KMS-11 (cell line): ENCODE results near the gene GDNF.
"Not testable (repeated sequence)": the region's sequence is repeated elsewhere in the genome, so short reads cannot be mapped to it uniquely, and the experiment has no call there.

Experiments used
- H2AFZ ChIP-seq: fragments of 200-600 bp; sonication (generic); 2 replicates; pipeline ENCODE4 v1.6.1; 2016; ENCODE audit warnings: antibody characterized with exemption, mixed run types, low read depth
- H3K27ac ChIP-seq: fragments of 200-600 bp; sonication (generic); 2 replicates; pipeline ENCODE4 v1.6.1; 2016; ENCODE audit warnings: mild to moderate bottlenecking, mixed run types
- H3K27me3 ChIP-seq: fragments of 200-600 bp; sonication (generic); 2 replicates; pipeline ENCODE4 v1.6.1; 2017; ENCODE audit warnings: mild to moderate bottlenecking, low read depth, mixed run types, moderate library complexity; ENCODE audit not compliant: insufficient read depth
- H3K36me3 ChIP-seq: fragments of 200-600 bp; sonication (generic); 2 replicates; pipeline ENCODE4 v1.6.1; 2017; ENCODE audit warnings: mild to moderate bottlenecking, mixed run types; ENCODE audit not compliant: insufficient read depth
- H3K4me1 ChIP-seq: fragments of 200-600 bp; sonication (generic); 2 replicates; pipeline ENCODE4 v1.6.1; 2016; ENCODE audit warnings: mild to moderate bottlenecking, low read depth, mixed run types; ENCODE audit not compliant: poor library complexity, severe bottlenecking
- H3K4me2 ChIP-seq: fragments of 200-600 bp; sonication (generic); 2 replicates; pipeline ENCODE4 v1.7.0; 2016; ENCODE audit warnings: mild to moderate bottlenecking, mixed run types
- H3K4me3 ChIP-seq: fragments of 200-600 bp; sonication (generic); IDR thresholded peaks from 2 replicates; pipeline ENCODE4 v1.6.1; 2017; ENCODE audit warnings: low read depth, low read length, mixed read lengths; ENCODE audit not compliant: insufficient read depth
- H3K79me2 ChIP-seq: fragments of 200-600 bp; sonication (generic); 2 replicates; pipeline ENCODE4 v1.6.1; 2016; ENCODE audit warnings: low read depth, mixed run types; ENCODE audit not compliant: insufficient read depth
- H3K9ac ChIP-seq: fragments of 200-600 bp; sonication (generic); 2 replicates; pipeline ENCODE4 v1.6.1; 2016; ENCODE audit warnings: mild to moderate bottlenecking, mixed run types
- H4K20me1 ChIP-seq: fragments of 200-600 bp; sonication (generic); 2 replicates; pipeline ENCODE4 v1.6.1; 2016; ENCODE audit warnings: mild to moderate bottlenecking, mixed run types; ENCODE audit not compliant: insufficient read depth
- TF ChIP-seq, protein P1 (sequence below): fragments of 200-600 bp; sonication (generic); conservative IDR thresholded peaks from 2 replicates; pipeline ENCODE4 v1.6.1; 2017; ENCODE audit warnings: low read depth, mild to moderate bottlenecking, antibody characterized with exemption, low read length, moderate library complexity, mixed read lengths

The GDNF gene

DNA sequence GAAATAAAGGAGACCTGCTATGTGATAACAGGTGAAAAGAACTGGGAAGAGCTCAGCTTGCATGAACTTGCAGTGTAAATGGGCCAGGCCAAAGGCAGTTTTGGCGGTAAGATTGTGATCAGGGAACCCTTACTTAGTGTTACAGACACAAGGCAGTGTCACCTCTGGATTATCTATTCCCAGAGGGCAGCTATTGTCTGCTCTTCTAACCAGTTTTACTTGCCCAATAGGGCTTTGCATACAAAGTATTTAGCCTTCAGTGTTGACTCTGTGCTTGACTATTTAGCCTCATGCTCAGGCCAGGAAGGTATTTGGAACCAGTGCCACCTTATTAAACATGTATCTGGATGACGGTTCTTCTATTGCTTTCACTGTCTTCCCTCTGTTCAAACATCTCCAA is 38.3 kb downstream of the GDNF start:
- TF ChIP-seq, protein P1, sequence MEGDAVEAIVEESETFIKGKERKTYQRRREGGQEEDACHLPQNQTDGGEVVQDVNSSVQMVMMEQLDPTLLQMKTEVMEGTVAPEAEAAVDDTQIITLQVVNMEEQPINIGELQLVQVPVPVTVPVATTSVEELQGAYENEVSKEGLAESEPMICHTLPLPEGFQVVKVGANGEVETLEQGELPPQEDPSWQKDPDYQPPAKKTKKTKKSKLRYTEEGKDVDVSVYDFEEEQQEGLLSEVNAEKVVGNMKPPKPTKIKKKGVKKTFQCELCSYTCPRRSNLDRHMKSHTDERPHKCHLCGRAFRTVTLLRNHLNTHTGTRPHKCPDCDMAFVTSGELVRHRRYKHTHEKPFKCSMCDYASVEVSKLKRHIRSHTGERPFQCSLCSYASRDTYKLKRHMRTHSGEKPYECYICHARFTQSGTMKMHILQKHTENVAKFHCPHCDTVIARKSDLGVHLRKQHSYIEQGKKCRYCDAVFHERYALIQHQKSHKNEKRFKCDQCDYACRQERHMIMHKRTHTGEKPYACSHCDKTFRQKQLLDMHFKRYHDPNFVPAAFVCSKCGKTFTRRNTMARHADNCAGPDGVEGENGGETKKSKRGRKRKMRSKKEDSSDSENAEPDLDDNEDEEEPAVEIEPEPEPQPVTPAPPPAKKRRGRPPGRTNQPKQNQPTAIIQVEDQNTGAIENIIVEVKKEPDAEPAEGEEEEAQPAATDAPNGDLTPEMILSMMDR: no peak
- no peaks in the 10 kb centered on the region for H3K27me3 ChIP-seq
- no peaks in the 10 kb centered on the region for H4K20me1 ChIP-seq
- no peak overlapping the region for H3K27ac ChIP-seq
- H3K4me2 ChIP-seq: no peak overlapping the region
- H3K36me3 ChIP-seq: no peaks in the 10 kb centered on the region
- no peak overlapping the region for H3K9ac ChIP-seq
- no peaks in the 10 kb centered on the region for H3K79me2 ChIP-seq
- H2AFZ ChIP-seq: no peak overlapping the region
- no peaks in the 10 kb centered on the region for H3K4me1 ChIP-seq
- H3K4me3 ChIP-seq: no peak overlapping the region

DNA sequence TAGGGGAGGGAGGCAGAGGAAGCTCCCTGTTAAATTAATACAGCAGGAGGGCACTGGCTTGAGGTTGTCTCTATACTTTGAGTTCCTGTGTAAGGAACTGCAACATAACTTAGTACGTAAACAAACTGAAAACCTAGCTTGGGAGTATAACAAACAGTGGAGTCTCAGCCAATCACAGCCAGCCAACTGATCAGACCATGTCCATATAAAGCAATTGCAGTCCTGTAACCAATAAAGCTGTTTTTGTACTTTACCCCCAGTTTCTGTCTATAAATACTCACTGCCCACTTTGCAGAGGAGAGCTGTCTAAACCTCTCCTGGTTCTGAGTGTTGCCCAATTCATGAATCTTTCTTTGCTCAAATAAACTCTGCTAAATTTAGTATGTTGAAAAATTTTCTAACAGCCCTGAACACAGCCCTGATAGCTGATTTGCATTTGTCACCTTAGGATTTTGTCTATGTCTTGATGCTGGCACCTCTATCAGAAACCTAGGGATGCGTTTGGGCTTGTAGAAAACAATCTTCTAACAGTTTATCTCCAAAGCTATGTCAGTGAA is 39.9 kb downstream of the GDNF start:
- no peaks in the 10 kb centered on the region for H3K27me3 ChIP-seq
- no peak overlapping the region for H3K27ac ChIP-seq
- TF ChIP-seq, protein P1: no peak

DNA sequence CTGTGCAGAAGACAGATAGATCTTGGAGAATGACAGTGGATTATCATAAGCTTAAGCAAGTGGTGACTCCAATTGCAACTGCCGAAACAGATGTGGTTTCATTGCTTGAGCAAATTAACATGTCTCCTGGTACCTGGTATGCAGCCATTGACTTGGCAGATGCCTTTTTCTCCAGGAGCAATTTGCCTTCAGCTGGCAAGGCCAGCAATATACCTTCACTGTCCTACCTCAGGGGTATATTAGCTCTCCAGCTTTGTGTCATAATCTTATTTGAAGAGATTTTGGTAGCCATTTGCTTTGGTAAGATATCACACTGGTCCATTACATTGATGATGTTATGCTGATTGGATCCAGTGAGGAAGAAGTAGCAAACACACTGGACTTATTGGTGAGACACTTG is 43.4 kb downstream of the GDNF start:
- H3K79me2 ChIP-seq, H3K27ac ChIP-seq, H3K4me2 ChIP-seq, H3K36me3 ChIP-seq, H3K4me1 ChIP-seq, H3K27me3 ChIP-seq, H3K9ac ChIP-seq, H4K20me1 ChIP-seq, H3K4me3 ChIP-seq, H2AFZ ChIP-seq: not testable (repeated sequence)

More for the DNA sequence above, 39.9 kb downstream of the GDNF start:
- H3K9ac ChIP-seq: no peak overlapping the region
- no peak overlapping the region; the same call in 1 of the 2 replicates for H3K4me2 ChIP-seq
- no peaks in the 10 kb centered on the region for H3K4me1 ChIP-seq
- H3K79me2 ChIP-seq: no peaks in the 10 kb centered on the region
- H3K36me3 ChIP-seq: no peaks in the 10 kb centered on the region
- H4K20me1 ChIP-seq: no peaks in the 10 kb centered on the region
- no peak overlapping the region for H2AFZ ChIP-seq
- no peak overlapping the region for H3K4me3 ChIP-seq

DNA sequence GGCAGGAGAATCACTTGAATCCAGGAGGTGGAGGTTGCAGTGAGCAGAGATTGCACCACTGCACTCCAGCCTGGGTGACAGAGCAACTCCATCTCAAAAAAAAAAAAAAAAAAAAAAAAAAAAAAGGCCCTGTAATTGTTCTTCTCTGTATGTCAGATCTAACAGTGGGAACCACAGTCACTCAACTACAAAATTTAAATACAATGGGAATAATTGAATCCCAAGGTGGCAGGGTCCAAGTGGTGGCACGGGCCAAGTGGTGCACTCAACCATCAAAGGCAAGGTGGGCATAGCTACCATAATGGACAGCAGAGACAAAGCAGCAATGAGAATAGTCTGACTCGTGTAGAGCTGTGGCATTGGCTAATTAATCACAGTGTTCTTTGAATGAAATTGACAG is 44.5 kb downstream of the GDNF start:
- H3K9ac ChIP-seq, H2AFZ ChIP-seq, H4K20me1 ChIP-seq, H3K36me3 ChIP-seq, H3K27ac ChIP-seq, H3K79me2 ChIP-seq, H3K4me3 ChIP-seq, H3K4me1 ChIP-seq, H3K4me2 ChIP-seq, H3K27me3 ChIP-seq: not testable (repeated sequence)

DNA sequence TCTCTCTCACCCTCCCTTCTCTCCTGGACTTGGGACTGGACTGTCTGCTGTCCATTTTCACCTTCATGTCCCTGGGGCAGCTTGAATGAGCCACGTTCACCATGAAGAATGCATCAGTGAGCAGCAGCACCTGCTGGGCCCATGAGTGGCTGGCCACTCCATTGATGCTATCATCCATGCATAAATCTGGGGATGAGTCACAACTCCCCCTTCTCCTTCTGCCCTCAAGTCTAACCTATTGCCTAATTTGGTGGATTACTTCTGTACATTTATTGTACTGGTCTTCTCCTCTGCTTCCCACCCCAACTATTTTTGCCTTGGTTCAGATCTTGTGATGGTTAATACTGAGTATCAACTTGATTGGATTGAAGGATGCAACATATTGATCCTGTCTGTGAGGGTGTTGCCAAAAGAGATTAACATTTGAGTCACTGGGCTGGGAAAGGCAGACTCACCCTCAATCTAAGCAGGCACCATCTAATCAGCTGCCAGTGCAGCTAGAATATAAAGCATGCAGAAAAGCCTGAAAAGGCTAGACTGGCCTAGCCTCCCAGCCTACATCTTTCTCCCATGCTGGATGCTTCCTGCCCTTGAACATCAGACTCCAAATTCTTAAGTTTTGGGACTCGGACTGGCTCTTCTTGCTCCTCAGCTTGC is 46.7 kb downstream of the GDNF start:
- Histone ChIP-seq H2AFZ (no peak overlapping the region), H4K20me1 (no peaks in the 10 kb centered on the region), H3K4me1 (no peaks in the 10 kb centered on the region), H3K27me3 (no peaks in the 10 kb centered on the region), H3K4me2 (no peak overlapping the region), H3K4me3 (no peak overlapping the region), H3K9ac (no peak overlapping the region), H3K36me3 (no peaks in the 10 kb centered on the region), H3K27ac (no peak overlapping the region), H3K79me2 (no peaks in the 10 kb centered on the region)
- TF ChIP-seq, protein P1: no peak
